ENCODE measurements around the gene HPCAL4.

HPCAL4 gene

DNA sequence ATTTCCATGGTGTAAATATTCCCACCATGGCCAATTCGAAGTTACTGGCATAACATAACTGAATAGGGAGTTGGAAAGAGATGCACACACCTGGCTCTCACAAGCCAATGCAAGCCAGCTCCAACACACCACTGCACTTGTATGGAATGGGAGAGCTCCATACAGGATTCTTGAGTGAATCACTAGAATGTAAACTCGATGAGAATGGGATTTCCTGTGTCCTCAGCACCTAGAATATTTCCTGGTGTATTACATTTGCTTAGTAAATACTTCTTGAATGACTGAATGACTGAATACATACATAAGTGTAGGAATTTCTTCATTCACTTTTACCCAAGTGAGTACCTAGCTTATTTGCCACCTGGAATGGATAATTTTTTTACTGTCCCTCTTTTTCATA is 31.3 kb upstream of the HPCAL4 start:
- Histone ChIP-seq H3K9me3 (no peaks in the 10 kb centered on the region), H3K4me1 (no peaks in the 10 kb centered on the region), H3K36me3 (no peaks in the 10 kb centered on the region), H3K4me3 (ENCODE audit: low read depth, low read length) (no peak overlapping the region), H3K27me3 (no peaks in the 10 kb centered on the region)
- no peak for TF ChIP-seq CTCF (IDR thresholded peaks at IDR 0.05; ENCODE audit: low read depth, low read length)
- DNase-seq, result no peak

- no peak for DNase-seq
- TF ChIP-seq CTCF (IDR thresholded peaks at IDR 0.05; ENCODE audit: low read depth, low read length), result no peak
- no peaks in the 10 kb centered on the region for H3K27me3 ChIP-seq
Observed at GRCh38 chr1:39721664-39722063, 30.4 kb upstream of the HPCAL4 start.

GRCh38 chr1:39720094-39720999 is 29.1 kb upstream of the HPCAL4 start:
- Histone ChIP-seq H3K9me3 (no peaks in the 10 kb centered on the region), H3K4me1 (no peaks in the 10 kb centered on the region), H3K36me3 (no peaks in the 10 kb centered on the region), H3K4me3 (ENCODE audit: low read depth, low read length) (no peak overlapping the region), H3K27me3 (no peaks in the 10 kb centered on the region)
- no peak for DNase-seq
- peak; percentile 36; the same call in 1 of the 2 replicates for TF ChIP-seq CTCF (IDR thresholded peaks at IDR 0.05; ENCODE audit: low read depth, low read length)

More at GRCh38 chr1:39721664-39722063, 30.4 kb upstream of the HPCAL4 start:
- H3K4me3 ChIP-seq (ENCODE audit: low read depth, low read length), result no peak overlapping the region
- H3K36me3 ChIP-seq, result no peaks in the 10 kb centered on the region
- no peaks in the 10 kb centered on the region for H3K4me1 ChIP-seq
- no peaks in the 10 kb centered on the region for H3K9me3 ChIP-seq

GRCh38 chr1:39717809-39718208 is 26.6 kb upstream of the HPCAL4 start:
- Histone ChIP-seq H3K36me3 (no peaks in the 10 kb centered on the region), H3K27me3 (no peaks in the 10 kb centered on the region), H3K4me3 (ENCODE audit: low read depth, low read length) (no peak overlapping the region), H3K9me3 (no peaks in the 10 kb centered on the region), H3K4me1 (no peaks in the 10 kb centered on the region)
- no peak for TF ChIP-seq CTCF (IDR thresholded peaks at IDR 0.05; ENCODE audit: low read depth, low read length)
- DNase-seq, result no peak

DNA sequence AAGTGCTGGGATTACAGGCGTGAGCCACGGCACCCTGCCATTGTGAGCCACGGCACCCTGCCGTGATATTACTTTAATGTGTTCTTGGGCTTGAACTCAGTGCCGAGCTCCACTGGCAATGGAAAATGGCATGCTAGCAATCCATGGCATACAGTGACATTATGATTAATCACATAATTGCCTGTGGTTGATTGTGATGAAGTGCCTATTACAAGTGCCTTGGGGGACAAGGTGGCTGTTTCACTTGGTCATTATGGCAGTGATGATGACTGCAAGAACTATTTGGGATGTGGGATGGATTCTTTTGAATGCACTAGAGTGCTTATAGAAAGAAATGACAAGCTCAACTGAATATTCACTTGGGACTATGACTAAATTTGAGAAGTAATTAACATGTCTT is 22.3 kb upstream of the HPCAL4 start:
- no peak overlapping the region for H3K4me3 ChIP-seq (ENCODE audit: low read depth, low read length)
- H3K36me3 ChIP-seq, result no peaks in the 10 kb centered on the region
- H3K4me1 ChIP-seq, result no peaks in the 10 kb centered on the region
- no peak for DNase-seq
- no peak for TF ChIP-seq CTCF (IDR thresholded peaks at IDR 0.05; ENCODE audit: low read depth, low read length)
- H3K9me3 ChIP-seq, result no peaks in the 10 kb centered on the region
- H3K27me3 ChIP-seq, result no peaks in the 10 kb centered on the region

DNA sequence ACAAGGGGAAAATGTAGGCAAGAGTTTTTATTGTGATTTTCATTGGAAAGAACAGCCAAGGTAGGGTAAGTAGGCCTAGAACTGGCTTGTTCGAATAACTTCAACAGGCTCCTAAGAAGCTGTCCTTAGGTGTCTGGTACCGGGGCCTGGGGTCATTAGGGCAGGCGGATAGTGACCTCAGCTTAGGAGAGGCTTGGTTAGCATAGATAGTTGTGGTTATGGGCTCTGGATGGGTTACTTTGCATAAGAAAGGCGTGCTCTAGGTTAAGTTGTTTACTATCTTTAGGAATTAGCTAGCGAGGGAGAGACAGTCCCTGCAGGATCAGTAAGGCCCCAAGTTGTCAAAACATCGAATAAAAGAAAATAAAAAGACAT is 20.7 kb upstream of the HPCAL4 start:
- Histone ChIP-seq H3K9me3 (no peaks in the 10 kb centered on the region), H3K27me3 (no peaks in the 10 kb centered on the region), H3K36me3 (no peaks in the 10 kb centered on the region), H3K4me1 (no peaks in the 10 kb centered on the region), H3K4me3 (ENCODE audit: low read depth, low read length) (no peak overlapping the region)
- no peak for DNase-seq
- TF ChIP-seq CTCF (IDR thresholded peaks at IDR 0.05; ENCODE audit: low read depth, low read length), result no peak

Measured in BE2C (cell line).